GM18517 (cell line): ENCODE data around the gene GAS7.

Experiments used
- ATAC-seq: cut with Tn5 transposase; IDR thresholded peaks from one replicate; pipeline ENCODE4 v1.9.1; 2021; ENCODE audit warnings: mild to moderate bottlenecking, moderate library complexity; ENCODE audit not compliant: unreplicated experiment

Gene GAS7

DNA sequence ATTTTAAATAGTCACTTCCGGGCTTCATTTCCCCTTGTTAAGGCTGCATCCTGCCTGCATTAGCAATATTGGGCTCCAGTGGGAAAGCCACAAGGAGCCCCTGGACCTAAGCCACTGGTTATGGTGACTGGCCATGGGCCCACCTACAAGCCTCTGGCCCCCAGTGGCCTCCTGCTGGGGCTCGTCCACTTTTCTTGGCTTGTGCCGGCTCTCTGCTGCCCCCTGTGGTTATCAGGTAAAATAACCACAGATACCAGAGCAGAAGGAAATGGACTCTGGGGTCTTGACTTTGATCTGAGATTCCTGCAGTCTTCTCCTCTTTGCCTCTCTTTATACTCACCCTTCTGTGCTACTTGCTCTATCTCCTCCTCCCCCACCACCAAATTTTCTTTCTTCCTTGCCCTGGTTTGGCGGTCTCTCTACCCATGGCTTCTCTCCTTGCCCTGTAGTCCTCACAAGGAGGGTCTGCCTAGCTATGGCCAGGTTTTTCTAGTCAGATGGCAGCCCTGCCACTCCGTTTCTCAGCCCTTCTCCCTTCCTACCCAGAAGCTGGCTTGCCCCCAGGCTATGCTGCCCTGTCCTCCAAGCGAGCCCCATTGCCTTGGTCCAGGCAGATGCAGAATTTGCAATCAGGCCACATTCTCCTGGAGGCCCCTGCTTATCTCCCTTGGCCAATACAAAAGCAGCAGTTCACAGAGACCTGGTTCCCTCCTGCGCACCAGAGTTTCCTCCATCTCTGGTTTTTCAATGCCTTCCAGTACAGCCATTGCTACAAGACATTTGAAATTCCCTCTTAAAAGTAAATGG lies 210.4 kb downstream of the GAS7 start:
- no peak for ATAC-seq

- ATAC-seq, result no peak
Measured at GRCh38 chr17:9986754-9987382, 211.5 kb downstream of the GAS7 start.

DNA sequence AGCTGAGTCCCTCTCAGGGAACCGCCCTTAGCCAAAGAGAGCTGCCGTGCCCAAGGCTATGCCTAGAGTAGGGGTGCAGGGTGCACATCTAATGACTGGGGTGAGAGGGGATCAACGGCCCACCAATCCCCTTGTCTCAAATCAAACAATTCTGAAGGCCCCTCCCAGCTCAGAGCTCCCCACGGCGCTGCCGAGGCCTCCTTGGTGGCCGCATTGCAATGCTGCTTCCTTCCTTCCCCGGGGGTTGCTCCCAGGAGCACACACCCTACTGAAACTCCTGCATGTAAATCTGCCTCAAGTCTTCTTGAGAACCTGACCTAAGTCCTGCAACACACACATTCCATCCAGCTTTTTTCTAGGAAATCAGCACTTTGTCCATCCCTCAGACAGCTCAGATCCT lies 212.8 kb downstream of the GAS7 start:
- no peak for ATAC-seq

- no peak for ATAC-seq
Measured at GRCh38 chr17:9984768-9985167, 213.6 kb downstream of the GAS7 start.

GRCh38 chr17:9982159-9982558 lies 216.2 kb downstream of the GAS7 start:
- ATAC-seq, result no peak

- ATAC-seq, result no peak
Measured at GRCh38 chr17:9981344-9981915, 217.0 kb downstream of the GAS7 start.

DNA sequence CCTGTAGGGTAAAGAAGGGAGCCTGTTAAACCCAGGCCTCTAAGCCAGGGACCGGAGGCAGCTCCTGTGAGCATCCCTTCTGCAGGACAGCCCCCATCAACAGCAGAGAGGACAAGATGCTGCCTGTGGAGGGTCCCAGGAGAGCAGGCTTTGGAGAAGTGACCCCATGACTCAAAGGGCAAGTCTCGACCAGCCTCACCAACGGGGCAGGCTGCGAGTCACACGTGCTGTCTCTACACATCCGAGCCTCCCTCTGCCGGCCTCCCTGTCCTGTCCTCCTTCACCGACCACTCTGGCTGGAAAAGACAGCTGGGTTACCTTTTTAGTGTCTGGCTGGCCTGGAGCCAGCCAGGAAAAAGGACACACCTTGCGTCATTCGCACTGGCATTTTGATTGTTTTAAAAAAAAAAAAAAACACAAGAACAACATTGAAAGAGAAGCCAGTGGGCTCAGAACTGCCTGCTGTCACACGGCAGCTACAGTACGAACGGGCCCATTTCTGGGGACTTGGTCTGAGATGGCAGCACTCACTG lies 218.9 kb downstream of the GAS7 start:
- ATAC-seq, result no peak

DNA sequence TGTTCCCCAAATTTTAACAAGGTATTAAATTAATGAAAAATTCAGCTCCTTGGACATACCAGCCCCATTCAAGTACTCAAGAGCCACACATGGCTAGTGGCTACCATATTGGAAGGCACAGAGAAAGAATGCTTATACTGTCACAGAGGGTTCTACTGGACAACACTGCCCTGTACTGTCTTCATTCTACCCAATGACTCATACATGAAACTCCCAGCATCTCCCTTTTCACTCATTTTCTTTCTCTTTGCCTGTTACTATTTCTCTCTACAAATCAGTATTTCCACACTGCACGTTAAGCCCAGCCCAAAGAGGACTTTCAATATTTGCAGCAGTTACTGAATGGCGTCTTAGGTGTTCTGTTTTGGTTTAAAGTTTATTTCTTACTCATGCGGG lies 221.2 kb downstream of the GAS7 start:
- no peak for ATAC-seq

DNA sequence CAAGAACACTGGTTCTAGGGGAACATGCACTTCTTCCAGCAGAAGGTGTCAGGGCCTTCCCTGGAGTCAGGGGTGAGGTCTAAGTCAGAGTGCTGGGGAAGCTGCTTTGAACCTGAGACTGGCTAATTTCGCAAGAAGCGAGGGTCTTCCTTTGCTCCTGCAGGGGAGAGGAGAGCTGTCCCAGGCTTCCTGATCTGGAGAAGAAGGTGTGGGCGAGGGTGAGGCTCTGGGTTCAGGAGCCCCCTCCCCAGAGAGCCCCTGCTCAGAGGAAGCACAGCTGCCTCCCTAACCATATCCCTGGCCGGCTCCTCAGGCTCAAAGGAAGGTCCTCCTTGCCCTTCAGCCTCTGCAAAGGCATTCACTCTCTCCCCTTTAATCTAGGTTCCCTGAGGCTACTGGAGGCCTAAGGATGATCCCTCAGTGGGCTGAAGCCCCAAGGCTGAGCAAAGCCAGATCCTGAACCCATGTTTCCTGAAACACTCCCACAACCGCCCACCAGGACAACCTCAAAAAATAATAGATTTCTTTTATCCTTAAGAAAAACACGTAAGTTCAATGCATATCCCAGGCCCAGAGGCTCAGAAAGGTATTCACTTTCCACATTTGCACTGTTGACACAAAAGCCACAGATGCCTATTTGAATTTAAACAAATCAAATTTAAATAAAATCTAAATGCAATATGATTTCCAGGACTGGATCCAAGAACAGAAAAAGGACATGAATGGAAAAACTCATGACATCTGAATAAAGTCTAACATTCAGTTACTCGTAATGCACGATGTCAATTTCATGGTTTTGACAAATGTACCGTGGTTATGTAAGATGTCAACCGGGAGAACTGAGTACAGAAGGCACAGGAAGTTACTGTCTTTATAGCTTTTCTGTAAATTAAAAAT lies 221.9 kb downstream of the GAS7 start:
- ATAC-seq, result no peak

DNA sequence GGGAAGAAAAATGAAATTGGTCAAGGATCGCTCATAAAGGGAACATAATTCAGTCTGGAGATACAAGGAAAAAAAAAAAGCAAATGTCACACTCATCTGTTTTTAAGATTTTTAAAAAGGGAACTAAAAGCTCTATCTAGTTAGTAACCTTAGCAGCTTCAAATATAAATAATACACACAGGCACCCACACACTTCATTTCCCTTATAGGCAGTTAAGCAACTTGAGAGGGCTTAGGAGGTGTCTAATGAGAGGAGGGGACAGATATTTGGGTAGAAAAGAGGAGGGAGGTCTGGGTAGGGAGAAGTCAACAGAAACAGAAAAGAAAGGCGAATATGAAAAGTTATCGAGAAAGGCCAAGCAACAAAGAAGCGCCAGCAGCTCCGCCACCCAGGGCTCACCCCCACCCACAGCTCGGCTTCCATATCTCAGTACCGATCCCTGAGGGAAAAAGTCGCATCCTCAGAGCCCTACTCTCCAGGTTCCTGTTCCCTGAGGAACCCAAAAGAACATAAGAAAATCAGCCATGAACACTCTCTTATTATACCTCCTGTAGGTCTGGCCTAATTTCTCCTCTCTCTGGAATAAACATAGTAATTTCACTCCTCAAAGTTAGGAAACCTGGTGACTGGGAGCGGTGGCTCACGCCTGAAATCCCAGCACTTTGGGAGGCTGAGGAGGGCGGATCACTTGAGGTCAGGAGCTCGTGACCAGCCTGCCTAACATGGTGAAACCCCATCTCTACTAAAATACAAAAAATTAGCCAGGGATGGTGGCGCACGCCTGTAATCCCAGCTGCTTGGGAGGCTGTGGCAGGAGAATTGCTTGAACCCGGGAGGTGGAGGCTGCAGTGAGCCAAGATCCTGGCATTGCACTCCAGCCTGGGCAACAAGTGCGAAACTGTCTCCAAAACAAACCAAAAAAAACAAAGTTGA lies 223.7 kb downstream of the GAS7 start:
- ATAC-seq, result no peak

GRCh38 chr17:9973669-9974447 lies 224.5 kb downstream of the GAS7 start:
- ATAC-seq, result no peak

GRCh38 chr17:9971991-9972390 lies 226.4 kb downstream of the GAS7 start:
- ATAC-seq, result no peak

GRCh38 chr17:9969301-9969935 lies 229.0 kb downstream of the GAS7 start:
- ATAC-seq, result no peak

DNA sequence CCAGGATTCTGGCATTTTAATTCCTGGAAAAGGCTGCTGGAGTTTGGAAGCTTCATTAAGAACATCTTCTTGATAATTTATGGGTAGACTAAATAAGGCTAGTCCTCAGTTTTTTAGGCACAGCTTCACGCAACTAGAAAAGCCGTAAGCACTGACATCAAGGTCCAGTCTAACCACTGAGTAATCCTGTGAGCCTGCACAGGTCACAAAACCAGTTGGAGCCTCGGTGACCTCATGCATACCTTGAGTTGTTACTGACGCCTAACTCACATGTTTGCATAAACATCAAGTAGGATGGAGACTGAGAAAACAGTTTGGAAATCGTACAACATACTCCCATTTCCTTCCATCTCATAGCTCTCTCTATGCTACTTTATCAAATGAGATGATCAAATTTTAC lies 229.5 kb downstream of the GAS7 start:
- no peak for ATAC-seq

- no peak for ATAC-seq
Measured at GRCh38 chr17:9968008-9968407, 230.4 kb downstream of the GAS7 start.

DNA sequence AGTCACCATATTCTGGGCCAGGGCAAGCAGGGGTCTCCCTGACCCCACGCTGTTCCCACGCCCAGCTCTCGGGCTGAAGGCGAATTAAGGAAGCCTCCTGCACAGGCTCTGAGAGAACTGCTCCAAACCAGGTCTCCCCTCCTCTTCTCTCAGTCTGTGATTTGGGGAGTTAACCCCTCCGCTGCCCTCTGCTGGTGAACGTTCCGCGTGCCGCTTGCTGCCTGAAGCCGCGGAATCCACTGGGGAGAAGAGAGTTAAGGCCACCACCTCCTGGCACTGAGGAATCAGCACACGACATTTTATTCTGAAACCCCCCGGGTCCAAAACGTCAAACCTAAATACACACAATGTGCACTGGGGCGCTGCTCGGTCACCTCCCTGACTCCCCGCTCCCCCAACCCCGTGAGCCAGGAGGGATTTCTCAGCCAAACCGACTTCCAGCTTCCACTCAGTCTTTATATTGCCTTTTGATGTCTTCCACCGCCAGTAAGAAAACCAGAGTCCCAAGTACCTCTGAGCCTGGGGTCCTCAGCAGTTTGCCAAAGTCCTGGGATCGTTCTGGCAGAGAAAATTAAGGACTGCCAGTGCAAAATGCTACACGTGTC lies 238.9 kb downstream of the GAS7 start:
- ATAC-seq, result no peak

DNA sequence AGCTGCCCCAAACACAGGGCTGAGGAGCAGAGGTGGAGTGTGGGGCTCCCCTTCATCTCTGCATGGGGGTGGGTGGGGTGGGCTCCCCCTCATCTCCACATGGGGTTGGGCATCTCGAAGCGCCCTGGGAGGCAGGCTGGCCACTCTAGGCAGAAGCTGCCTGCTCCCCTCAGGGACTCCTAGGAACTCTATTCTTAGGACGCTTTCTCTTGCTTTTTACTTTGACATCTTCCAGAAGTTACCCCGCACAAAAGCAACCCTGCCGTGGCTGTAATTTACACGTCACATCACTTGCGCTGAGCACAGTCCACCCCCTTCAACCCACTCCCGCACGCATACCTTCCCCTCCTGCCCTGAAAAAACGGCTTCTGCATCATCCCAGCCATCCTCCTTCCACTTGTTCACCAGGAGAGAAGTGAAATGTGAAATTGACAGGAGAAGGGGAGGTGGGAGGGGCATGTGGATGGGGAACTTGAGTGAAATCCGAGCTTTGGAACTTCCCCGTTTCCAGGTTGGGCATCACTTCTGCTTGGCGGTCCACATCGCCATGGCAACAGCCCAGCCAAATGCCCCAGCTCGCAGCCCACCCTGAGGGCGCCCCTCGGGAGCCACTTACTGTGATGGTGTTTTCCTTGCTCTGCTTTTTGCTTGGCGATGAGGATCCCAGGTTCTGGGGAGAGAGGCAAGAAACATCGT lies 239.7 kb downstream of the GAS7 start:
- no peak for ATAC-seq

DNA sequence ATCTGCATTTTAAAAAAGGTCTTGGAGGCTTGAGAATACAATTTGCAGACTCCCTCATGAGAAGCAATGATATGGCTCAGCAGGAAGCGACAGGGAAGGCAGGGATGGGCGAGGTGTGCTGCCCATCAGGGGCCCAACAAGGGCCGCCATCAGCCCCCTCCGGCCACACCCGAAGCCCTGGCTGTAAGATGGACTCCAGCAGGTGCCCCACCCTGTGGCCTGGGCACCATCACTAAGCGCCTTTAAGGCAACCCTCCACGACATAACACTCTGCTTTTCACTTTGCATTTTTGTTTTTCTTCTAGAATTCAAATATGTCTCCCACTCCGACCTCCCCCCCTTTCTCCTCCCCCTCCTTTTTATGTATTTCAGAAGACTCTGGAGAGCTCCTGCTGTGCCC lies 241.2 kb downstream of the GAS7 start:
- no peak for ATAC-seq
